ENCODE measurements around the gene GP1BA.

The GP1BA gene

GRCh38 chr17:4931963-4932362, at the start of gene GP1BA:
TSS of gene GP1BA (plus strand) at chr17:4932277. CDS start at chr17:4932605, 328 bp downstream.
- peak; percentile 53 for DNase-seq

GRCh38 chr17:4884489-4884888, 47.6 kb upstream of the GP1BA start:
- no peak for DNase-seq

- DNase-seq = no peak
Observed at GRCh38 chr17:4886830-4887229, 45.2 kb upstream of the GP1BA start.

GRCh38 chr17:4887581-4887980, 44.5 kb upstream of the GP1BA start:
- no peak for DNase-seq

- DNase-seq = no peak
Observed at GRCh38 chr17:4891411-4892410, 40.4 kb upstream of the GP1BA start.

- DNase-seq = no peak
Observed at GRCh38 chr17:4892499-4893221, 39.4 kb upstream of the GP1BA start.

GRCh38 chr17:4893272-4893671, 38.8 kb upstream of the GP1BA start:
- no peak for DNase-seq

GRCh38 chr17:4893721-4894560, 38.1 kb upstream of the GP1BA start:
- no peak for DNase-seq

- no peak for DNase-seq
Observed at GRCh38 chr17:4895121-4895520, 37.0 kb upstream of the GP1BA start.

GRCh38 chr17:4895657-4896331, 36.3 kb upstream of the GP1BA start:
- peak; percentile 74 for DNase-seq

- no peak for DNase-seq
Observed at GRCh38 chr17:4896332-4897197, 35.5 kb upstream of the GP1BA start.

GRCh38 chr17:4897198-4897687, 34.8 kb upstream of the GP1BA start:
- DNase-seq = no peak

- no peak for DNase-seq
Observed at GRCh38 chr17:4897785-4898184, 34.3 kb upstream of the GP1BA start.

- DNase-seq = no peak
Observed at GRCh38 chr17:4898351-4898750, 33.7 kb upstream of the GP1BA start.

GRCh38 chr17:4898927-4899326, 33.1 kb upstream of the GP1BA start:
- DNase-seq = no peak

GRCh38 chr17:4899341-4900230, 32.5 kb upstream of the GP1BA start, which contains the start of gene C17orf107:
TSS of gene C17orf107 (plus strand) at chr17:4899536. CDS start at chr17:4899763, 227 bp downstream.
- DNase-seq = peak; percentile 99

- DNase-seq = peak; percentile 62
Observed at GRCh38 chr17:4900231-4901107, 31.6 kb upstream of the GP1BA start.

GRCh38 chr17:4901108-4901647, 30.9 kb upstream of the GP1BA start:
- DNase-seq = no peak
